Measurements from ENCODE around the gene MACROD2. TPM values are rescaled to one million over a fixed set of nuclear protein-coding genes. Genes with fewer than 3 reads are reported as not detected.

The MACROD2 gene
- polyA plus RNA-seq, 2 of the 4 experiments (the other 2 are of a cell fraction): 0.96 to 1.3 TPM

DNA sequence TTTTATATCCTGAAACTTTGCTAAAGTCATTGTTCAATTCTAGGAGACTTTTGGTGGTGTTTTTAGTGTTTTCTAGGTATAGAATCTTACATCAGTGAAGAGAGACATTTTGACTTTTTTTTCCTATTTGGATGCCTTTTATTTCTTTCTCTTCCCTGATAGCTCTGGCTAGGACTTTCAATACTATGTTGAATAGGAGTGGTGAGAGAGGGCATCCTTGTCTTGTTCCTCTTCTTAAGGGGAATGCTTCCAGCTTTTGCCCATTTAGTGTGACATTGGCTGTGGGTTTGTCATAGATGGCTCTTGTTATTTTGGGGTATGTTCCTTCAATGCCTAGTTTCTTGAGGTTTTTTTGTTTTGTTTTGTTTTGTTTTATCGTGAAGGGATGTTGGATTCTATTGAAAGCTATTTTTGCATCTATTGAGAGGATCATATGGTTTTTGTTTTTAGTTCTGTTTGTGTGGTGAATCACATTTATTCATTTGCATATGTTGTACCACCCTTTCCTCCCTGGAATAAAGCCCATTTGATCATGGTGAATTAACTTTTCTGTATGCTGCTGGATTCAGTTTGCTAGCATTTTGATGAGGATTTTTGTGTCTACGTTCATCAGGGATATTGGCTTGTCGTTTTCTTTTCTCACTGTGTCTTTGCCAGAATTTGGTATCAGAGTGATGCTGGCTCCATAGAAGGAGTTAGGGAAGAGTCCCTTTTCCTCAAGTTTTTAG is 882.1 kb downstream of the MACROD2 start:
- H3K4me3 ChIP-seq: no peak overlapping the region
- H3K27ac ChIP-seq: peak overlapping the region; percentile 74 to 89; a peak in 5 of 6 replicates
- H3K9me3 ChIP-seq: peaks cover 24% of the 10 kb centered on the region
- 92% methylated on average over 3 of the region's 3 CpGs for WGBS (ENCODE audit: missing lambda C conversion rate)
- no peak overlapping the region for H3K4me2 ChIP-seq
- no peak for TF ChIP-seq CBX8 (IDR thresholded peaks at IDR 0.05)
- TF ChIP-seq, protein P1, sequence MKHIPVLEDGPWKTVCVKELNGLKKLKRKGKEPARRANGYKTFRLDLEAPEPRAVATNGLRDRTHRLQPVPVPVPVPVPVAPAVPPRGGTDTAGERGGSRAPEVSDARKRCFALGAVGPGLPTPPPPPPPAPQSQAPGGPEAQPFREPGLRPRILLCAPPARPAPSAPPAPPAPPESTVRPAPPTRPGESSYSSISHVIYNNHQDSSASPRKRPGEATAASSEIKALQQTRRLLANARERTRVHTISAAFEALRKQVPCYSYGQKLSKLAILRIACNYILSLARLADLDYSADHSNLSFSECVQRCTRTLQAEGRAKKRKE (CRISPR knock-in tag; IDR thresholded peaks at IDR 0.05; ENCODE audit: low read depth): no peak
- TF ChIP-seq TFCP2L1 (CRISPR knock-in tag; IDR thresholded peaks at IDR 0.05): no peak
- TF ChIP-seq, protein P2, sequence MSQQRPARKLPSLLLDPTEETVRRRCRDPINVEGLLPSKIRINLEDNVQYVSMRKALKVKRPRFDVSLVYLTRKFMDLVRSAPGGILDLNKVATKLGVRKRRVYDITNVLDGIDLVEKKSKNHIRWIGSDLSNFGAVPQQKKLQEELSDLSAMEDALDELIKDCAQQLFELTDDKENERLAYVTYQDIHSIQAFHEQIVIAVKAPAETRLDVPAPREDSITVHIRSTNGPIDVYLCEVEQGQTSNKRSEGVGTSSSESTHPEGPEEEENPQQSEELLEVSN (IDR thresholded peaks at IDR 0.05; ENCODE audit: borderline replicate concordance, low read depth): no peak
- TF ChIP-seq CHD2 (IDR thresholded peaks at IDR 0.05; ENCODE audit: low read length, partially characterized antibody): no peak
- no peak for TF ChIP-seq HOXB13 (CRISPR knock-in tag; IDR thresholded peaks at IDR 0.05; ENCODE audit: low read depth)
- no peak for TF ChIP-seq MAZ (IDR thresholded peaks at IDR 0.05; ENCODE audit: borderline replicate concordance, low read depth, low read length)
- no peak for TF ChIP-seq PHF8 (IDR thresholded peaks at IDR 0.05; ENCODE audit: borderline replicate concordance, low read depth)
- TF ChIP-seq RARB (CRISPR knock-in tag; IDR thresholded peaks at IDR 0.05): no peak
- TF ChIP-seq NPAS2 (CRISPR knock-in tag; IDR thresholded peaks at IDR 0.05; ENCODE audit: borderline replicate concordance): no peak
- peak; percentile 81 for FAIRE-seq
- peaks cover 25% of the 10 kb centered on the region for H3K4me1 ChIP-seq
- DNase-seq (ENCODE audit: low read depth in 1 of 2, low spot score in 1 of 2): no peak
- ChIA-PET CTCF (no interaction called here), POLR2A (no interaction called here)
- ATAC-seq: no peak

DNA sequence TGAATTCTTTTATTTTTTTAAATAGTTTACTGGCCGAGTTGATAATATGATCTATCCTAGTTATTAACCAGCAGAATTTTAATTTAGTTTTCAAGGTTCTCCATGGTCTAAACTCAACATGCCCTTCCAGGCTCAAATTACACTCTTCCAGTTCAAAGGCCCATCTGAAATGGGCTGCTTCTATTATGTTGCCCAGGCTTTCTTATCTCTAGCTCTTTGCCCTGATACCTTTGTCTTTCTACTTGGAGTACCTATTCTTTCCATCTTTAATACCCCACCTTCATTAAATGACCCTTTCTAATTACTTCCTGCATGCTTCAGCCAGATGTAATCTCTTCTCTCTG is 883.3 kb downstream of the MACROD2 start:
- no peak overlapping the region for H3K4me3 ChIP-seq
- peak; percentile 47 to 49; a peak in 4 of 6 replicates for ATAC-seq
- TF ChIP-seq, protein P3, sequence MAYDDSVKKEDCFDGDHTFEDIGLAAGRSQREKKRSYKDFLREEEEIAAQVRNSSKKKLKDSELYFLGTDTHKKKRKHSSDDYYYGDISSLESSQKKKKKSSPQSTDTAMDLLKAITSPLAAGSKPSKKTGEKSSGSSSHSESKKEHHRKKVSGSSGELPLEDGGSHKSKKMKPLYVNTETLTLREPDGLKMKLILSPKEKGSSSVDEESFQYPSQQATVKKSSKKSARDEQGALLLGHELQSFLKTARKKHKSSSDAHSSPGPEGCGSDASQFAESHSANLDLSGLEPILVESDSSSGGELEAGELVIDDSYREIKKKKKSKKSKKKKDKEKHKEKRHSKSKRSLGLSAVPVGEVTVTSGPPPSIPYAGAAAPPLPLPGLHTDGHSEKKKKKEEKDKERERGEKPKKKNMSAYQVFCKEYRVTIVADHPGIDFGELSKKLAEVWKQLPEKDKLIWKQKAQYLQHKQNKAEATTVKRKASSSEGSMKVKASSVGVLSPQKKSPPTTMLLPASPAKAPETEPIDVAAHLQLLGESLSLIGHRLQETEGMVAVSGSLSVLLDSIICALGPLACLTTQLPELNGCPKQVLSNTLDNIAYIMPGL (CRISPR knock-in tag; IDR thresholded peaks at IDR 0.05; ENCODE audit: borderline replicate concordance): 0 out of 2 replicates have a peak, but pooled peaks have one; percentile 16
- TF ChIP-seq, protein P2 (IDR thresholded peaks at IDR 0.05; ENCODE audit: borderline replicate concordance, low read depth): no peak
- ChIA-PET CTCF (no interaction called here), POLR2A (interaction anchor here (1.8 kb wide), 1 partner anchor 542 kb away, joined by 7 read pairs; the partner anchor contains the start of gene FLRT3)
- H3K27ac ChIP-seq: peak overlapping the region; percentile 87 to 89
- peak overlapping the region; percentile 60 for H3K4me2 ChIP-seq
- H3K4me1 ChIP-seq: peaks cover 31% of the 10 kb centered on the region
- DNase-seq (ENCODE audit: low read depth in 1 of 2, low spot score in 1 of 2): no peak
- 81% methylated on average over 1 of the region's 1 CpG for WGBS (ENCODE audit: missing lambda C conversion rate)
- H3K9me3 ChIP-seq: peaks cover 24% of the 10 kb centered on the region
- FAIRE-seq: no peak

DNA sequence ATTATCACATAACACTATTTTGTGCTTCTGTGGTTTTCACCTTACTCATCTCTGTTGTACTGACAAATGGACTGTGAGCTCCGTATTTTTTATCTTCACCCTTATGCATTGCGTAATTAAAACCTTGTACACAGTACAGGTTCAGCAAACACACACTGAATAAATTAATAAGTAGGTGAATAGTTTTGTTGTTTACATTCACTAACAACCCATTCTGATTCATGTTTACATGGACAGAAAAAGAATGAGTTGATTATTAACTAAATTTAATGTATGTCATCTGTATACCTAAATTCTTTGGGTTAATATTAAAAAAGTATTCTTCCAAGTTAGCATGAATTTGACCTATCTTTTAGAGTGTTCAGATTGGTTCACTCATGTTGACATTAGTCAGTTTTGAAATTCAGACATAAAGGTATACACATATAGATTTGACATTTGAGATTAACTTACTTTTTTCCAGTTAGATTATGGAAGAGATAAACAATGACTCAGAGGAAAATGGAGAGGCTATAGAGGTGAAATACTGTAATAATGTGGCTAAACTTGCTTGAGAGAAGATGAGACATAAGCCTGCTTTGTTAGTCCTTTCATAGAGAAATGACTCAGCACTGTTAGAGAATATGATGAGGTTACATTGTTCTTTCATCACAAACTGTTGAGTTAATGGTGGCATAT is 883.8 kb downstream of the MACROD2 start:
- FAIRE-seq (peak; percentile 100), DNase-seq (ENCODE audit: low read depth in 1 of 2, low spot score in 1 of 2) (peak; percentile 91 to 92), ATAC-seq (peak; percentile 98)
- Histone ChIP-seq H3K4me3 (no peak overlapping the region), H3K9me3 (peaks cover 24% of the 10 kb centered on the region), H3K27ac (peak overlapping the region; percentile 89 to 90), H3K4me2 (peak overlapping the region; percentile 60), H3K4me1 (peaks cover 32% of the 10 kb centered on the region)
- ChIA-PET POLR2A (interaction anchor here (1.8 kb wide), 1 partner anchor 542 kb away, joined by 7 read pairs; the partner anchor contains the start of gene FLRT3), CTCF (no interaction called here)
- WGBS (ENCODE audit: missing lambda C conversion rate): 8% methylated on average over 2 of the region's 2 CpGs
- TF ChIP-seq CBX8 (IDR thresholded peaks at IDR 0.05) (no peak), CEBPB (IDR thresholded peaks at IDR 0.05) (peak; percentile 95 to 98), SMC3 (IDR thresholded peaks at IDR 0.05) (peak; percentile 38; the same call in 2 of the 3 replicates), RAD21 (conservative IDR thresholded peaks at IDR 0.05 in 1 of 2, IDR thresholded peaks at IDR 0.05 in 1 of 2) (peak; percentile 28 to 63), ESRRA (IDR thresholded peaks at IDR 0.05; ENCODE audit: borderline replicate concordance, low read length) (no peak), TP53 (CRISPR knock-in tag; IDR thresholded peaks at IDR 0.05) (no peak), FOSL2 (IDR thresholded peaks at IDR 0.05) (peak; percentile 93), FOSL2 (CRISPR knock-in tag; IDR thresholded peaks at IDR 0.05) (peak; percentile 96), GATA3 (IDR thresholded peaks at IDR 0.05; ENCODE audit: borderline replicate concordance) (peak; percentile 96), MYC (IDR thresholded peaks at IDR 0.05; ENCODE audit: borderline replicate concordance, low read length) (no peak)
- TF ChIP-seq, protein P4, sequence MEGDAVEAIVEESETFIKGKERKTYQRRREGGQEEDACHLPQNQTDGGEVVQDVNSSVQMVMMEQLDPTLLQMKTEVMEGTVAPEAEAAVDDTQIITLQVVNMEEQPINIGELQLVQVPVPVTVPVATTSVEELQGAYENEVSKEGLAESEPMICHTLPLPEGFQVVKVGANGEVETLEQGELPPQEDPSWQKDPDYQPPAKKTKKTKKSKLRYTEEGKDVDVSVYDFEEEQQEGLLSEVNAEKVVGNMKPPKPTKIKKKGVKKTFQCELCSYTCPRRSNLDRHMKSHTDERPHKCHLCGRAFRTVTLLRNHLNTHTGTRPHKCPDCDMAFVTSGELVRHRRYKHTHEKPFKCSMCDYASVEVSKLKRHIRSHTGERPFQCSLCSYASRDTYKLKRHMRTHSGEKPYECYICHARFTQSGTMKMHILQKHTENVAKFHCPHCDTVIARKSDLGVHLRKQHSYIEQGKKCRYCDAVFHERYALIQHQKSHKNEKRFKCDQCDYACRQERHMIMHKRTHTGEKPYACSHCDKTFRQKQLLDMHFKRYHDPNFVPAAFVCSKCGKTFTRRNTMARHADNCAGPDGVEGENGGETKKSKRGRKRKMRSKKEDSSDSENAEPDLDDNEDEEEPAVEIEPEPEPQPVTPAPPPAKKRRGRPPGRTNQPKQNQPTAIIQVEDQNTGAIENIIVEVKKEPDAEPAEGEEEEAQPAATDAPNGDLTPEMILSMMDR (IDR thresholded peaks at IDR 0.05): no peak
- TF ChIP-seq, protein P2 (IDR thresholded peaks at IDR 0.05; ENCODE audit: borderline replicate concordance, low read depth): no peak
- TF ChIP-seq, protein P5, sequence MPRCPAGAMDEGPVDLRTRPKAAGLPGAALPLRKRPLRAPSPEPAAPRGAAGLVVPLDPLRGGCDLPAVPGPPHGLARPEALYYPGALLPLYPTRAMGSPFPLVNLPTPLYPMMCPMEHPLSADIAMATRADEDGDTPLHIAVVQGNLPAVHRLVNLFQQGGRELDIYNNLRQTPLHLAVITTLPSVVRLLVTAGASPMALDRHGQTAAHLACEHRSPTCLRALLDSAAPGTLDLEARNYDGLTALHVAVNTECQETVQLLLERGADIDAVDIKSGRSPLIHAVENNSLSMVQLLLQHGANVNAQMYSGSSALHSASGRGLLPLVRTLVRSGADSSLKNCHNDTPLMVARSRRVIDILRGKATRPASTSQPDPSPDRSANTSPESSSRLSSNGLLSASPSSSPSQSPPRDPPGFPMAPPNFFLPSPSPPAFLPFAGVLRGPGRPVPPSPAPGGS (IDR thresholded peaks at IDR 0.05): peak; percentile 89; the same call in 2 of the 3 replicates

Data from A549 (cell line).